HCT116 (cell line): Measurements from ENCODE around the gene IFIH1. TPM values are rescaled to one million over a fixed set of nuclear protein-coding genes. Genes with fewer than 3 reads are reported as not detected.

Experiments
- ATAC-seq: fragments of 200-7000 bp; cut with Tn5 transposase; 2 replicates; pipeline ENCODE4 v1.9.1; 2020; ENCODE audit warnings: mild to moderate bottlenecking, moderate library complexity
- Bru-seq: library from RNA; stranded (reverse); fragments of 400-500 nt; gene quantifications from one replicate; lab custom pipeline; 2021; lab: Mats Ljungman, UMichigan
- BruChase-seq, 2 experiments: library from RNA; stranded (reverse); fragments of 400-500 nt; gene quantifications; one replicate each; lab custom pipeline; 2021; lab: Mats Ljungman, UMichigan
- BruUV-seq: library from RNA; stranded (reverse); fragments of 400-500 nt; replicated peaks from 2 replicates; lab custom pipeline; 2021; lab: Mats Ljungman, UMichigan
- CTCF ChIA-PET: fragments of 300-600 bp; sonication (Branson Sonifier 250); formaldehyde crosslinking; loops from one replicate; lab custom pipeline; 2021; ENCODE audit warnings: antibody characterized with exemption; lab: Charles Lee
- POLR2A ChIA-PET: fragments of 300-600, 350-600 bp; sonication (Branson Sonifier 250); formaldehyde crosslinking; loops from one replicate; lab custom pipeline; 2021; ENCODE audit warnings: antibody characterized with exemption; lab: Charles Lee
- RAD21 ChIA-PET, 2 experiments: fragments of 300-600 bp; sonication (Branson Sonifier 250); formaldehyde crosslinking; loops; one replicate each; lab custom pipeline; 2023; ENCODE audit warnings: low total read pairs in 2 of 2; ENCODE audit not compliant: uncharacterized antibody in 2 of 2, unreplicated experiment in 2 of 2, low non-redundant PET in 1 of 2; lab: Charles Lee
- DNase-seq: peaks from one replicate; pipeline ENCODE4 v3.0.0-alpha.2; 2010; ENCODE audit warnings: low read depth, low spot score
- H2AFZ ChIP-seq: fragments of 200-600 bp; shearing (Covaris generic), sonication (generic); 2 replicates; pipeline ENCODE4 v1.6.1; 2017; ENCODE audit warnings: low read depth, mixed run types, mixed read lengths, antibody characterized with exemption, low read length; ENCODE audit not compliant: poor library complexity, severe bottlenecking
- H3K27ac ChIP-seq: 2 replicates; pipeline ENCODE4 v1.5.1; 2012; ENCODE audit warnings: low read depth, low read length
- H3K27me3 ChIP-seq: fragments of 200-600 bp; sonication (generic); 2 replicates; pipeline ENCODE4 v1.6.1; 2016; ENCODE audit warnings: mixed run types, low read length, mixed read lengths; ENCODE audit not compliant: insufficient read depth
- H3K36me3 ChIP-seq, 2 experiments: fragments of 200-500 bp in 1 of 2; fragments of 200-600 bp in 1 of 2; sonication (Bioruptor generic) in 1 of 2; sonication (generic) in 1 of 2; 2 replicates each; pipeline versions ENCODE4 v1.5.1 to v1.6.1; 2014 to 2016; ENCODE audit warnings: low read length in 2 of 2, inconsistent platforms in 1 of 2, mixed read lengths in 1 of 2, mixed run types in 1 of 2; ENCODE audit not compliant: insufficient read depth in 2 of 2, control insufficient read depth in 1 of 2
- H3K4me1 ChIP-seq, 2 experiments: fragments of 200-600 bp in 1 of 2; sonication (generic) in 1 of 2; 2 replicates each; pipeline versions ENCODE4 v1.5.1 to v1.6.1; 2012 to 2017; ENCODE audit warnings: low read length in 2 of 2, inconsistent platforms in 1 of 2, mild to moderate bottlenecking in 1 of 2, mixed read lengths in 1 of 2, mixed run types in 1 of 2, moderate library complexity in 1 of 2; ENCODE audit not compliant: insufficient read depth in 2 of 2, control insufficient read depth in 1 of 2
- H3K4me2 ChIP-seq: fragments of 200-600 bp; sonication (generic); 2 replicates; pipeline ENCODE4 v1.6.1; 2017; ENCODE audit warnings: mixed run types, low read length, mixed read lengths
- H3K4me3 ChIP-seq, 2 experiments: fragments of 200-600 bp in 1 of 2; sonication (generic) in 1 of 2; replicated peaks in 1 of 2; 2 replicates each; pipeline ENCODE4 v1.5.1; 2011 to 2016; ENCODE audit warnings: low read length in 2 of 2, control low read depth in 1 of 2, low read depth in 1 of 2, mild to moderate bottlenecking in 1 of 2, mixed read lengths in 1 of 2, mixed run types in 1 of 2
- H3K79me2 ChIP-seq: fragments of 200-600 bp; sonication (generic); 2 replicates; pipeline ENCODE4 v1.6.1; 2017; ENCODE audit warnings: mild to moderate bottlenecking, mixed run types, low read length, moderate library complexity, mixed read lengths; ENCODE audit not compliant: insufficient read depth
- H3K9ac ChIP-seq: fragments of 200-600 bp; sonication (generic); 2 replicates; pipeline ENCODE4 v1.6.1; 2016; ENCODE audit warnings: low read length, mixed read lengths
- H3K9me2 ChIP-seq: fragments of 200-600 bp; sonication (generic), shearing (Covaris generic); 2 replicates; pipeline ENCODE4 v1.6.1; 2017; ENCODE audit warnings: mixed run types, mild to moderate bottlenecking, moderate library complexity; ENCODE audit not compliant: insufficient read depth
- H3K9me3 ChIP-seq, 2 experiments: fragments of 200-500 bp in 1 of 2; fragments of 200-600 bp in 1 of 2; sonication (Bioruptor generic) in 1 of 2; sonication (generic) in 1 of 2; 2 replicates each; pipeline ENCODE4 v1.6.1; 2014 to 2017; ENCODE audit warnings: low read length in 2 of 2, mixed read lengths in 2 of 2, inconsistent platforms in 1 of 2, low read depth in 1 of 2, mild to moderate bottlenecking in 1 of 2, mixed run types in 1 of 2, moderate library complexity in 1 of 2; ENCODE audit not compliant: control insufficient read depth in 1 of 2, insufficient read depth in 1 of 2
- H4K20me1 ChIP-seq: fragments of 200-600 bp; sonication (generic), shearing (Covaris generic); 2 replicates; pipeline ENCODE4 v1.6.1; 2017; ENCODE audit warnings: mixed run types, mild to moderate bottlenecking, moderate library complexity; ENCODE audit not compliant: insufficient read depth
- ATF3 ChIP-seq: IDR thresholded peaks from 2 replicates; pipeline ENCODE4 v1.6.1; 2012
- CEBPB ChIP-seq: IDR thresholded peaks from 2 replicates; pipeline ENCODE4 v1.6.1; 2012; ENCODE audit warnings: low read depth
- CTCF ChIP-seq, 3 experiments: fragments of 200-600 bp in 1 of 3; sonication (generic) in 1 of 3; IDR thresholded peaks in 2 of 3; conservative IDR thresholded peaks in 1 of 3; 2 replicates each; pipeline ENCODE4 v1.5.1; 2012 to 2017; ENCODE audit warnings: low read depth in 2 of 3, low read length in 2 of 3, antibody characterized with exemption in 1 of 3, borderline replicate concordance in 1 of 3, control low read depth in 1 of 3, mild to moderate bottlenecking in 1 of 3, mixed read lengths in 1 of 3, mixed run types in 1 of 3, moderate library complexity in 1 of 3; ENCODE audit not compliant: insufficient read depth in 1 of 3
- ELF1 ChIP-seq: IDR thresholded peaks from 2 replicates; pipeline ENCODE4 v1.6.1; 2012; ENCODE audit warnings: low read depth, borderline replicate concordance
- EZH2 ChIP-seq: fragments of 200-600 bp; sonication (generic); IDR thresholded peaks from 2 replicates; pipeline ENCODE4 v1.6.1; 2017; ENCODE audit warnings: antibody characterized with exemption, mixed run types
- FOSL1 ChIP-seq: IDR thresholded peaks from 2 replicates; pipeline ENCODE4 v1.6.1; 2012; ENCODE audit warnings: low read depth
- JUND ChIP-seq: IDR thresholded peaks from 2 replicates; pipeline ENCODE4 v1.6.1; 2012
- POLR2A ChIP-seq: IDR thresholded peaks from 2 replicates; pipeline ENCODE4 v1.7.0; 2011; ENCODE audit warnings: borderline replicate concordance; ENCODE audit not compliant: insufficient read depth, insufficient read length; ENCODE audit errors: extremely low read depth
- REST ChIP-seq: IDR thresholded peaks from 2 replicates; pipeline ENCODE4 v1.6.1; 2012; ENCODE audit warnings: low read depth
- SIN3A ChIP-seq: IDR thresholded peaks from 2 replicates; pipeline ENCODE4 v1.6.1; 2012; ENCODE audit warnings: low read depth
- SP1 ChIP-seq: IDR thresholded peaks from 2 replicates; pipeline ENCODE4 v1.6.1; 2012; ENCODE audit warnings: low read depth
- SRF ChIP-seq: IDR thresholded peaks from 2 replicates; pipeline ENCODE4 v1.6.1; 2012; ENCODE audit warnings: low read depth
- TCF7L2 ChIP-seq: IDR thresholded peaks from 2 replicates; pipeline ENCODE4 v1.7.0; 2011; ENCODE audit warnings: borderline replicate concordance, inconsistent platforms; ENCODE audit not compliant: insufficient read depth, insufficient read length; ENCODE audit errors: extremely low read depth
- ZBTB33 ChIP-seq: IDR thresholded peaks from 2 replicates; pipeline ENCODE4 v1.6.1; 2011; ENCODE audit warnings: mild to moderate bottlenecking, low read length, moderate library complexity; ENCODE audit not compliant: insufficient replicate concordance; ENCODE audit errors: extremely low read depth
- ZFX ChIP-seq: fragments of 450-650 bp; IDR thresholded peaks from 2 replicates; pipeline ENCODE4 v1.6.1; 2017
- ZNF274 ChIP-seq: fragments of 200-500 bp; sonication (Bioruptor generic); IDR thresholded peaks from 2 replicates; pipeline ENCODE4 v1.6.1; 2014; ENCODE audit warnings: mild to moderate bottlenecking, low read depth, low read length, inconsistent platforms
- intact Hi-C: fragments of 100-400 bp; cut with micrococcal nuclease; formaldehyde crosslinking; loops from 2 replicates; pipeline ENCODE4 v1.10.0; 2022
- long read RNA-seq: library from polyadenylated mRNA; unstranded; transcript quantifications from one replicate; pipeline ENCODE4 v2.0.0, GENCODE V29; 2021; ENCODE audit not compliant: unreplicated experiment
- polyA plus RNA-seq: library from polyadenylated mRNA; unstranded; fragments of >200 nt; gene quantifications from 2 replicates; pipeline ENCODE4 v1.2.1, GENCODE V29; 2012; ENCODE audit warnings: missing spikeins
- total RNA-seq: library from RNA; stranded (reverse); gene quantifications from one replicate; pipeline ENCODE4 v1.2.1, GENCODE V29; 2021; ENCODE audit not compliant: unreplicated experiment

IFIH1 gene
- 7.0 TPM for total RNA-seq
- polyA plus RNA-seq: 2.5 and 2.8 TPM in 2 replicates
- Bru-seq, nascent RNA: percentile 45 among the genes with signal in this experiment
- percentile 43 among the genes with signal in this experiment for BruChase-seq, experiment 1, labeled RNA remaining after a 6-hour chase
- percentile 42 among the genes with signal in this experiment for BruChase-seq, experiment 2, labeled RNA remaining after a 2-hour chase
- long read RNA-seq, partial matches to known transcripts: 3 of 8 reads
- long read RNA-seq, other reads (novel, unspliced or antisense): 1 of 8 reads

- no TSS peak for BruUV-seq
- DNase-seq (peak; percentile 66), ATAC-seq (peak; percentile 86)
- CTCF ChIA-PET: interaction anchor here (0.7 to 1.6 kb wide), 3 partner anchors 15 to 22 kb away, joined by 3 to 5 read pairs (median 3); no protein-coding TSS in a partner anchor
- RAD21 ChIA-PET: no interaction called here
- Histone ChIP-seq H3K27ac (peak within 1 kb of the TSS; percentile 66), H3K4me1 (peaks cover 11 to 20% of the 10 kb centered on the region in 2 experiments), H2AFZ (peak within 1 kb of the TSS; percentile 96), H3K4me3 (peak within 1 kb of the TSS; percentile 65 to 69), H3K79me2 (no peaks in the 10 kb centered on the region), H3K4me2 (peak within 1 kb of the TSS; percentile 98), H3K9me3 (no peaks in the 10 kb centered on the region), H3K9me2 (no peaks in the 10 kb centered on the region), H3K27me3 (no peaks in the 10 kb centered on the region), H3K9ac (peak within 1 kb of the TSS; percentile 67), H3K36me3 (no peaks in the 10 kb centered on the region), H4K20me1 (no peaks in the 10 kb centered on the region)
- intact Hi-C loops: no loop called here
- POLR2A ChIA-PET: interaction anchor here (0.7 to 1.1 kb wide), 4 partner anchors 12 to 25 kb away, joined by 3 to 4 read pairs (median 3); partner anchors contain the start of gene GCA
- TF ChIP-seq EZH2: no peak
- no peak for TF ChIP-seq FOSL1
- TF ChIP-seq TCF7L2: peak; percentile 40
- no peak for TF ChIP-seq POLR2A
- TF ChIP-seq ZBTB33: no peak
- TF ChIP-seq ZNF274: no peak
- TF ChIP-seq SIN3A: peak; percentile 56
- peak; percentile 43 for TF ChIP-seq ZFX
- no peak; the same call in 1 of the 2 replicates for TF ChIP-seq SP1
- TF ChIP-seq REST: no peak
- TF ChIP-seq SRF: no peak
- no peak for TF ChIP-seq CEBPB
- peak in 2 of 3 experiments; percentile 28 to 37; a peak in 3 of 6 replicates for TF ChIP-seq CTCF (IDR thresholded peaks at IDR 0.05 in 2 of 3, conservative IDR thresholded peaks at IDR 0.05 in 1 of 3; ENCODE audit: borderline replicate concordance in 1 of 3, insufficient read depth in 1 of 3, low read depth in 2 of 3, low read length in 2 of 3)
- no peak; the same call in 1 of the 2 replicates for TF ChIP-seq JUND
- TF ChIP-seq ELF1: no peak
- TF ChIP-seq ATF3: no peak
Observed at GRCh38 chr2:162318328-162319180, at the start of gene IFIH1. TSS of gene IFIH1 (minus strand) at chr2:162318684. CDS start at chr2:162318307, 377 bp downstream.
